Measurements from ENCODE around the gene ERFL. TPM values are rescaled to one million over a fixed set of nuclear protein-coding genes. Genes with fewer than 3 reads are reported as not detected.
"Not testable (repeated sequence)": the region's sequence is repeated elsewhere in the genome, so short reads cannot be mapped to it uniquely, and the experiment has no call there.

Gene ERFL
- total and polyA plus RNA-seq, 12 donors = 0.10 TPM; not detected in 11

DNA sequence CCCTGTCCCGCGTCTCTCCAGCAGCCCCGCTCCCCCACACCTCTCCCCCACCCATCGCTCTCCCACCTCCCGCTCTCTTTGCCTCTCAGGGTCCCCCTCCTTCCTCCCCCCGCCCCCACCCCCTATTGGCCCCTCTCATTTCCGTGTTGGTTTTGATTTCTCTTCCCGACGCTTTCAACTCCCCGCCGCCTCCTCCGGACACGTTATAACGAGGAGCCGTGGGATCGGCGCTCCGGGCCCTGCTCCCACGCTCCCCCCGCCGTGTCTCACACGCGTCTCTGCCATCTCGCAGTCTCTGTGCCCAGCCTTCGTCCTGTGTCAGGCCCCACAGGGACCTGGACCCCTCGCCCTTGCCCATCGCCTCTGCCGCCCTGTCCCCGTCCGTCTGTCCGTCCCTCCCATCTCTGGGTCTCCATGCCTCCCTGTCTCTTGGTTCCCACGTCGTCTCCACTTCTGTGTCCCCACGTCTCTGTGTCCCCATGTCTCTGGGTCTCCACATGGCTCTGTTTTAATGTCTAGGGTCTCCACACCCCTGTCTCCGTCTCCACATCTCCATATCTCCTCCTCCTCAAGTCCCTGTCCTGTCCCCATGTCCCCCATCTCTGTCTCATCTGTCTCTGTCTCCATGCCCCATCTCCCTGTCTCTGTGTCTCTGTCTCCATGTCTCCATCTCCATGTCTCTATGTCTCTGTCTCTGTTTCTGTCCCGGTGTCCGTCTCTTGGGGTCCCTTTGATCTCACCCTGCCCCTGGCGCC is 13.1 kb downstream of the ERFL start:
- 3 to 5% (median 3%) methylated on average over 31 to 38 of the region's 38 CpGs for WGBS, 4 donors
- peaks cover 26% of the 10 kb centered on the region for H3K27me3 ChIP-seq
- H3K4me1 ChIP-seq (replicated peaks in 1 of 2) = no peaks in the 10 kb centered on the region
- no peaks in the 10 kb centered on the region for H3K36me3 ChIP-seq (replicated peaks in 1 of 2)
- no peak overlapping the region for H3K4me3 ChIP-seq
- intact Hi-C loops (cut with DNase I) = no loop called here
- TF ChIP-seq, protein P1, sequence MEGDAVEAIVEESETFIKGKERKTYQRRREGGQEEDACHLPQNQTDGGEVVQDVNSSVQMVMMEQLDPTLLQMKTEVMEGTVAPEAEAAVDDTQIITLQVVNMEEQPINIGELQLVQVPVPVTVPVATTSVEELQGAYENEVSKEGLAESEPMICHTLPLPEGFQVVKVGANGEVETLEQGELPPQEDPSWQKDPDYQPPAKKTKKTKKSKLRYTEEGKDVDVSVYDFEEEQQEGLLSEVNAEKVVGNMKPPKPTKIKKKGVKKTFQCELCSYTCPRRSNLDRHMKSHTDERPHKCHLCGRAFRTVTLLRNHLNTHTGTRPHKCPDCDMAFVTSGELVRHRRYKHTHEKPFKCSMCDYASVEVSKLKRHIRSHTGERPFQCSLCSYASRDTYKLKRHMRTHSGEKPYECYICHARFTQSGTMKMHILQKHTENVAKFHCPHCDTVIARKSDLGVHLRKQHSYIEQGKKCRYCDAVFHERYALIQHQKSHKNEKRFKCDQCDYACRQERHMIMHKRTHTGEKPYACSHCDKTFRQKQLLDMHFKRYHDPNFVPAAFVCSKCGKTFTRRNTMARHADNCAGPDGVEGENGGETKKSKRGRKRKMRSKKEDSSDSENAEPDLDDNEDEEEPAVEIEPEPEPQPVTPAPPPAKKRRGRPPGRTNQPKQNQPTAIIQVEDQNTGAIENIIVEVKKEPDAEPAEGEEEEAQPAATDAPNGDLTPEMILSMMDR (IDR thresholded peaks at IDR 0.05) = no peak
- no peak for TF ChIP-seq POLR2A (IDR thresholded peaks at IDR 0.05)
- H3K27ac ChIP-seq = no peak overlapping the region
- no peak for DNase-seq
- no peaks in the 10 kb centered on the region for H3K9me3 ChIP-seq (replicated peaks in 1 of 3)

DNA sequence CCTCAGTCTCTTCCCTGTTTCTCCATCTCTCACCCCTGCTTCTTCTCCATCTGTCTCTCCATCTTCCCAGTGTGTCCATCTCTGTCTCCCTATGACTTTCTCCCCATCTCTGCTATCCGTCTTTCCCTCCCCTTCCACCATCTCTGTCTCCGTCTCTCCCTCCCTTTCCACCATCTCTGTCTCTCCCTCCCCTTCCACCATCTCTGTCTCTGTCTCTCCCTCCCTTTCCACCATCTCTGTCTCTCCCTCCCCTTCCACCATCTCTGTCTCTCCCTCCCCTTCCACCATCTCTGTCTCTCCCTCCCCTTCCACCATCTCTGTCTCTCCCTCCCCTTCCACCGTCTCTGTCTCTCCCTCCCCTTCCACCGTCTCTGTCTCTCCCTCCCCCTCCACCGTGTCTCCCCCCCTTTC is 13.8 kb downstream of the ERFL start:
- intact Hi-C loops (cut with DNase I); H3K4me1 ChIP-seq (replicated peaks in 1 of 2); H3K36me3 ChIP-seq (replicated peaks in 1 of 2); H3K9me3 ChIP-seq (replicated peaks in 1 of 3); H3K4me3 ChIP-seq; DNase-seq; H3K27ac ChIP-seq: not testable (repeated sequence)
- 0 to 14% (median 9%) methylated on average over 4 to 5 of the region's 5 CpGs for WGBS, 4 donors
- peaks cover 26% of the 10 kb centered on the region for H3K27me3 ChIP-seq

DNA sequence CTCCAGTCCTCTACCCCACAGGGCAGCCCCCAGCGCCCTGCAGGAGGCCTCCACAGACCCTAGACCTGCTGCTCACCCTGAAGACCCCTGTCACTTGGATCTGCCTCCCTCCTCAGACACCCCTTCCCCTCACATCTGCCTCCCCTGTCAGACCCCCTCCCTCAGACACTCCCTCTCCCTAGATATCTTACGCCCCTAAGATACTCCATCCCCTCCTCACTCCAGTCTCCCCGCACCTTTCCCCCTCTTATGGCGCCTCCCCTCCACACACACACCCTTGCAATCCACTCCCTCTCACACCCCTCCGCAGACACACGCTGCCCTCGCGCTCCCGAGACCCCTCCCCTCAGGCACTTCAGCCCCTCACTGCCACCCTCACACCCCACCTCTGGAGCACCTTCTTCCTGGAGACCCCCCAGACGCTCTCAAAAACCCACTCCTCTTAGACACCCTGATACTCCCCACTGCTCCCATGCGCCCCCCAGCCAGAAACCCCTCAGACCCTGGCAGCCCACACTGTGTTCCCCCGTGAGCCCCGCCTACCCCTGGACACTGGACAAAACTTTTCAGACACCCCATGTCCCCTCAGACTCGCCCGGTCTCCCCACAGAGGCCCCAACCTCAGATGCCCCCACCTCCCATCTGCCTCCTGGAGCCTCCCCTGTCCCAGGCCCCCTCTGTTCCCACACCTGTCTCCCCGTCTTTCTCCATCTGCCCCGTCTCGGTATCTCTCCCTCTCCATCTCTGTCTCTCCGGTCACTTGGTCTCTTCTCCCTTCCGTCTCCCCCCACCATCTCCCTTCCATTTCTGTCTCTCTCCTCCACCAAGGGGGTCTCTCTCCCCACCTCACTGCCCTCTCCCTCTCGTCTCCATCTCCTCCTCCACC is 14.5 kb downstream of the ERFL start:
- WGBS, 4 donors = 5 to 11% (median 8%) methylated on average over 21 of the region's 21 CpGs
- Histone ChIP-seq H3K9me3 (replicated peaks in 1 of 3) (no peaks in the 10 kb centered on the region), H3K27me3 (peaks cover 26% of the 10 kb centered on the region), H3K27ac (no peak overlapping the region), H3K4me3 (no peak overlapping the region), H3K36me3 (replicated peaks in 1 of 2) (no peaks in the 10 kb centered on the region), H3K4me1 (replicated peaks in 1 of 2) (no peaks in the 10 kb centered on the region)
- intact Hi-C loops (cut with DNase I) = no loop called here
- DNase-seq = no peak
- no peak for TF ChIP-seq POLR2A (IDR thresholded peaks at IDR 0.05)
- TF ChIP-seq, protein P1 (IDR thresholded peaks at IDR 0.05) = no peak

DNA sequence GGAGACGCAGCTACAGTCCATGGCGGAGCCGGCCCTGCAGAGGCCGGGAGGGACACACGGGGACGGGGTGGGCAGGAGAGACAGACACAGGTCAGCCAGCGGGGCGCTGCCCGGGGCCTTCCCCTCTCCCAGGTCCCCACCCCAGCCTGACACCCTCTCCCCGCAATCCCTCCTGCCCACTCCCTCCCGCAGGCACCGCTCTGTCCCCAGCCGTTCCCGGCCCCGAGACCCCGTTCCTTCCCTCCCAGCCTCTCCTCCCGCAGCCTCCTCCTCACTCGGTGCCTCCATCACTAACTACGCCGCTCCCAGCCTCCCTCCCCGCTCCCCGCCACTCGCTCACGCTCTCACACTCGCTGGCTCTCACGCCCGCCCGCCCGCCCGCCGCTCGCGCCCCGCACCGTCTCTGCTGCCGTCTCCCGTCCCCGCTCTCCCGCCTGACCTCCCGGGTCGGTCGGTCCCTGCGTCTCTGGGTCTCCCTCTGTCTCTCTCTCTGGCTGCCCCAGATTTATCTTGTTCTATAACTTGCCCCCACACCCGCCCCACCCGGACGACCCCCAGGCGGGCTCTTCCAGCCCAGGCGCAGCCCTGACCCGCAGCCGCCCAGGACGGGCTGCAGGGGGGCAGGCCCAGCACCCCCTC is 15.2 kb downstream of the ERFL start:
- Histone ChIP-seq H3K27me3 (peaks cover 25% of the 10 kb centered on the region), H3K36me3 (replicated peaks in 1 of 2) (no peaks in the 10 kb centered on the region), H3K9me3 (replicated peaks in 1 of 3) (no peaks in the 10 kb centered on the region), H3K4me3 (no peak overlapping the region), H3K27ac (no peak overlapping the region), H3K4me1 (replicated peaks in 1 of 2) (no peaks in the 10 kb centered on the region)
- 1 to 4% (median 2%) methylated on average over 12 to 51 of the region's 51 CpGs for WGBS, 4 donors
- DNase-seq = no peak
- TF ChIP-seq, protein P1 (IDR thresholded peaks at IDR 0.05) = no peak
- no peak for TF ChIP-seq POLR2A (IDR thresholded peaks at IDR 0.05)
- intact Hi-C loops (cut with DNase I) = no loop called here

Data from adrenal gland (tissue), 12 donors.